Mesenchymal stem cell (in vitro differentiated cells and primary cell): Measurements from ENCODE around the gene VWA1.

Source experiments
- DNase-seq: peaks from one replicate; pipeline ENCODE4 v3.0.0-alpha.2; 2013
- H2AFZ ChIP-seq: one replicate; pipeline ENCODE4 v1.6.1; 2013; ENCODE audit warnings: low read depth, mild to moderate bottlenecking, control low read depth, inconsistent platforms, low read length, moderate library complexity
- H2AK5ac ChIP-seq: 2 replicates; pipeline ENCODE4 v1.6.1; 2013; ENCODE audit warnings: low read length, moderate library complexity, mild to moderate bottlenecking, inconsistent platforms; ENCODE audit not compliant: severe bottlenecking
- H2BK120ac ChIP-seq: one replicate; pipeline ENCODE4 v1.6.1; 2013; ENCODE audit warnings: low read depth, mild to moderate bottlenecking, inconsistent platforms, low read length, moderate library complexity
- H2BK12ac ChIP-seq, 2 experiments: one replicate each; pipeline ENCODE4 v1.6.1; 2013; ENCODE audit warnings: inconsistent platforms in 2 of 2, low read length in 2 of 2, mild to moderate bottlenecking in 2 of 2, moderate library complexity in 2 of 2, control low read depth in 1 of 2
- H2BK15ac ChIP-seq: one replicate; pipeline ENCODE4 v1.6.1; 2013; ENCODE audit warnings: mild to moderate bottlenecking, low read depth, inconsistent platforms; ENCODE audit not compliant: poor library complexity, severe bottlenecking
- H2BK5ac ChIP-seq: 2 replicates; pipeline ENCODE4 v1.6.1; 2013; ENCODE audit warnings: low read depth, mild to moderate bottlenecking, low read length, control low read depth, inconsistent platforms; ENCODE audit not compliant: poor library complexity, severe bottlenecking
- H3K14ac ChIP-seq, 2 experiments: one replicate each; pipeline ENCODE4 v1.6.1; 2013; ENCODE audit warnings: inconsistent platforms in 2 of 2, low read length in 2 of 2, control low read depth in 1 of 2, mild to moderate bottlenecking in 1 of 2, moderate library complexity in 1 of 2
- H3K18ac ChIP-seq, 2 experiments: one replicate each; pipeline ENCODE4 v1.6.1; 2013; ENCODE audit warnings: inconsistent platforms in 2 of 2, low read length in 2 of 2, control low read depth in 1 of 2, low read depth in 1 of 2, mild to moderate bottlenecking in 1 of 2
- H3K23ac ChIP-seq, 2 experiments: one replicate each; pipeline ENCODE4 v1.6.1; 2013; ENCODE audit warnings: inconsistent platforms in 2 of 2, low read length in 2 of 2, mild to moderate bottlenecking in 2 of 2, moderate library complexity in 2 of 2, control low read depth in 1 of 2
- H3K27ac ChIP-seq: 2 replicates; pipeline ENCODE4 v1.5.1; 2013; ENCODE audit warnings: mild to moderate bottlenecking, moderate library complexity, low read length, control low read depth, inconsistent platforms; ENCODE audit not compliant: poor library complexity, severe bottlenecking
- H3K27me3 ChIP-seq, 2 experiments: 2 replicates each; pipeline versions ENCODE4 v1.6.1 to v1.7.0; 2013; ENCODE audit warnings: low read length in 2 of 2, mild to moderate bottlenecking in 2 of 2, moderate library complexity in 2 of 2, control low read depth in 1 of 2, inconsistent platforms in 1 of 2; ENCODE audit not compliant: control insufficient read depth in 1 of 2, insufficient read depth in 1 of 2
- H3K36me3 ChIP-seq, 2 experiments: 2 replicates each; pipeline versions ENCODE4 v1.6.1 to v1.7.0; 2013; ENCODE audit warnings: low read length in 2 of 2, control low read depth in 1 of 2, inconsistent platforms in 1 of 2, low read depth in 1 of 2, mild to moderate bottlenecking in 1 of 2; ENCODE audit not compliant: insufficient read depth in 2 of 2, control insufficient read depth in 1 of 2
- H3K4ac ChIP-seq, 2 experiments: one replicate each; pipeline ENCODE4 v1.6.1; 2013; ENCODE audit warnings: inconsistent platforms in 2 of 2, low read length in 2 of 2, mild to moderate bottlenecking in 2 of 2, moderate library complexity in 2 of 2, control low read depth in 1 of 2, low read depth in 1 of 2
- H3K4me1 ChIP-seq: 2 replicates; pipeline ENCODE4 v1.6.1; 2013; ENCODE audit warnings: low read depth, low read length, control low read depth; ENCODE audit not compliant: control insufficient read depth, insufficient read depth
- H3K4me2 ChIP-seq: 2 replicates; pipeline ENCODE4 v1.6.1; 2013; ENCODE audit warnings: low read length, mild to moderate bottlenecking, inconsistent platforms; ENCODE audit not compliant: poor library complexity, severe bottlenecking
- H3K4me3 ChIP-seq, 2 experiments: 2 replicates each; pipeline versions ENCODE4 v1.5.1 to v1.7.0; 2013; ENCODE audit warnings: low read length in 2 of 2, mild to moderate bottlenecking in 2 of 2, control low read depth in 1 of 2, low read depth in 1 of 2; ENCODE audit not compliant: insufficient read depth in 1 of 2
- H3K79me1 ChIP-seq: replicated peaks from 2 replicates; pipeline ENCODE4 v1.6.1; 2013; ENCODE audit warnings: mild to moderate bottlenecking, control low read depth, low read length, inconsistent platforms; ENCODE audit not compliant: poor library complexity, severe bottlenecking
- H3K9ac ChIP-seq: 2 replicates; pipeline ENCODE4 v1.7.0; 2013; ENCODE audit warnings: mild to moderate bottlenecking, low read length, moderate library complexity
- H3K9me3 ChIP-seq: 2 replicates; pipeline ENCODE4 v1.7.0; 2013; ENCODE audit warnings: mild to moderate bottlenecking, low read length; ENCODE audit not compliant: control insufficient read depth
- H4K8ac ChIP-seq: one replicate; pipeline ENCODE4 v1.6.1; 2013; ENCODE audit warnings: inconsistent platforms, mild to moderate bottlenecking, low read length, moderate library complexity
- H4K91ac ChIP-seq: one replicate; pipeline ENCODE4 v1.6.1; 2013; ENCODE audit warnings: mild to moderate bottlenecking, low read length, inconsistent platforms
- WGBS: methylation state at CpG from one replicate; pipeline ENCODE4 v1.1.7; 2013; ENCODE audit warnings: mixed read lengths; 5-methylcytosine and 5-hydroxymethylcytosine counted together

VWA1 gene

DNA sequence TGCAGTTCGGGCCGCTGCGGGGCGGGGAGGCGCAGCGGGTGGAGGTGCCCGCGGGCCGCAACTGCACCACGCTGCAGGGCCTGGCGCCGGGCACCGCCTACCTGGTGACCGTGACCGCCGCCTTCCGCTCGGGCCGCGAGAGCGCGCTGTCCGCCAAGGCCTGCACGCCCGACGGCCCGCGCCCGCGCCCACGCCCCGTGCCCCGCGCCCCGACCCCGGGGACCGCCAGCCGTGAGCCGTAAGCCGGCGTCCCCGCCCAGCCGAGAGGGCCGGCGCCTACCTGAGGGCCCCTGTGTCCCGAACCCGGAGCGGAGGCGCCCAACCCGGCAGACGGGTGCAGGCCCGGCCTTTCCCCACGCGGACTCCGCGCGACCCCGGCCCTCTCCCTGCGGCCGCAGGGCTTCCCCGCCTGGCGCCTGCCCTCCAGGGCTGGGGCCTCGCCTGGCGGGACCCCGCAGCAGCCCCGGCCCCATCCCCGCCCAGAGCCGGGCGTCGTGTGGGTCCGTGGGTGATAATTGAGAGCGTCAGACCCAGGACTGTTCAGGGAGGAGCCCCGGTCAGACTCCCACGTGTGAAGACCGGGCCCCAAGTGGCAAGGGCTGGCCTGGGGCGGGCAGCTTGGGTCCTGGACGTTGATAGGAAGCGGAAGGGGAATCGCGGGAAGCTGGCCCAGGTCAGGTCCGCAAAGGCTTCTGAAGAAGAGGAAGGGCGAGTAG is 4.2 kb downstream of the VWA1 start:
- no peak overlapping the region for H3K27ac ChIP-seq
- WGBS: 96% methylated on average over 75 of the region's 82 CpGs
- H3K36me3 ChIP-seq: peaks cover 0 to 52% of the 10 kb centered on the region in 2 experiments
- H2BK120ac ChIP-seq: no peak overlapping the region
- no peak overlapping the region for H2AFZ ChIP-seq
- H3K4me1 ChIP-seq: peaks cover 60% of the 10 kb centered on the region
- H3K4me2 ChIP-seq: no peak overlapping the region
- no peak overlapping the region for H4K91ac ChIP-seq
- no peak for DNase-seq
- H3K9ac ChIP-seq: no peak overlapping the region
- H2BK5ac ChIP-seq: no peak overlapping the region
- peaks cover 0 to 26% of the 10 kb centered on the region in 2 experiments for H3K27me3 ChIP-seq
- no peak overlapping the region for H3K4ac ChIP-seq
- no peak overlapping the region for H2AK5ac ChIP-seq
- no peak overlapping the region for H3K23ac ChIP-seq
- no peak overlapping the region for H4K8ac ChIP-seq
- H3K79me1 ChIP-seq: peaks cover 23% of the 10 kb centered on the region
- H3K18ac ChIP-seq: no peak overlapping the region
- H2BK15ac ChIP-seq: no peak overlapping the region
- no peak overlapping the region for H3K14ac ChIP-seq
- H3K9me3 ChIP-seq: no peaks in the 10 kb centered on the region
- no peak overlapping the region for H3K4me3 ChIP-seq
- H2BK12ac ChIP-seq: no peak overlapping the region

- H3K4me1 ChIP-seq: peaks cover 53% of the 10 kb centered on the region
- H3K9me3 ChIP-seq: no peaks in the 10 kb centered on the region
- no peak overlapping the region for H2BK15ac ChIP-seq
- 91% methylated on average over 25 of the region's 26 CpGs for WGBS
- no peak overlapping the region for H3K4me3 ChIP-seq
- no peak overlapping the region for H3K9ac ChIP-seq
- H3K79me1 ChIP-seq: peaks cover 23% of the 10 kb centered on the region
- H3K27ac ChIP-seq: no peak overlapping the region
- H3K36me3 ChIP-seq: peaks cover 0 to 49% of the 10 kb centered on the region in 2 experiments
- H3K27me3 ChIP-seq: peaks cover 0 to 22% of the 10 kb centered on the region in 2 experiments
- no peak overlapping the region for H2AK5ac ChIP-seq
- H2BK120ac ChIP-seq: no peak overlapping the region
- no peak overlapping the region for H2BK5ac ChIP-seq
- no peak overlapping the region for H3K14ac ChIP-seq
- no peak for DNase-seq
- H4K8ac ChIP-seq: no peak overlapping the region
- no peak overlapping the region for H4K91ac ChIP-seq
- no peak overlapping the region for H3K4me2 ChIP-seq
- no peak overlapping the region for H3K4ac ChIP-seq
- no peak overlapping the region for H2AFZ ChIP-seq
- peak overlapping the region in 1 of 2 experiments; percentile 26 for H2BK12ac ChIP-seq
- no peak overlapping the region for H3K18ac ChIP-seq
- no peak overlapping the region for H3K23ac ChIP-seq
These were observed 4.9 kb downstream of the VWA1 start for GRCh38 chr1:1440262-1441001.

- H3K4me3 ChIP-seq: no peak overlapping the region
- H3K23ac ChIP-seq: no peak overlapping the region
- H3K9ac ChIP-seq: no peak overlapping the region
- H2AFZ ChIP-seq: no peak overlapping the region
- no peak overlapping the region for H2AK5ac ChIP-seq
- H3K9me3 ChIP-seq: no peaks in the 10 kb centered on the region
- H3K27me3 ChIP-seq: peaks cover 0 to 18% of the 10 kb centered on the region in 2 experiments
- H4K8ac ChIP-seq: no peak overlapping the region
- no peak overlapping the region for H3K14ac ChIP-seq
- H2BK120ac ChIP-seq: no peak overlapping the region
- H3K79me1 ChIP-seq: peaks cover 18% of the 10 kb centered on the region
- no peak overlapping the region for H3K18ac ChIP-seq
- peaks cover 0 to 48% of the 10 kb centered on the region in 2 experiments for H3K36me3 ChIP-seq
- DNase-seq: peak; percentile 45
- H2BK15ac ChIP-seq: peak overlapping the region; percentile 4
- no peak overlapping the region for H4K91ac ChIP-seq
- H2BK5ac ChIP-seq: no peak overlapping the region
- no peak overlapping the region for H3K4ac ChIP-seq
- 70% methylated on average over 29 of the region's 29 CpGs for WGBS
- no peak overlapping the region for H3K27ac ChIP-seq
- H3K4me1 ChIP-seq: peaks cover 47% of the 10 kb centered on the region
- H2BK12ac ChIP-seq: no peak overlapping the region
- H3K4me2 ChIP-seq: no peak overlapping the region
These were observed 5.8 kb downstream of the VWA1 start for GRCh38 chr1:1441002-1441888.
